ENCODE data around the gene TFF3.
A peak's percentile ranks its signal among the peaks of the same experiment; 100 is the strongest.

Gene TFF3

GRCh38 chr21:42269386-42269785 is 45.8 kb downstream of the TFF3 start:
- peak; percentile 16 for DNase-seq (ENCODE audit: low read depth)
- TF ChIP-seq CTCF (IDR thresholded peaks at IDR 0.05; ENCODE audit: insufficient read depth, low read depth, low read length, missing control alignments), result peak; percentile 22

GRCh38 chr21:42266971-42267556 is 48.1 kb downstream of the TFF3 start:
- no peak overlapping the region for H3K4me3 ChIP-seq (ENCODE audit: low read length)
- TF ChIP-seq CTCF (IDR thresholded peaks at IDR 0.05; ENCODE audit: insufficient read depth, low read depth, low read length, missing control alignments), result no peak
- no peak for DNase-seq (ENCODE audit: low read depth)

More at GRCh38 chr21:42269386-42269785, 45.8 kb downstream of the TFF3 start:
- no peak overlapping the region for H3K4me3 ChIP-seq (ENCODE audit: low read length)

GRCh38 chr21:42265231-42265812 is 49.9 kb downstream of the TFF3 start:
- no peak overlapping the region for H3K4me3 ChIP-seq (ENCODE audit: low read length)
- TF ChIP-seq CTCF (IDR thresholded peaks at IDR 0.05; ENCODE audit: insufficient read depth, low read depth, low read length, missing control alignments), result no peak

GRCh38 chr21:42264245-42265195 is 50.7 kb downstream of the TFF3 start:
- no peak overlapping the region for H3K4me3 ChIP-seq (ENCODE audit: low read length)
- TF ChIP-seq CTCF (IDR thresholded peaks at IDR 0.05; ENCODE audit: insufficient read depth, low read depth, low read length, missing control alignments), result no peak
- DNase-seq (ENCODE audit: low read depth), result no peak

More at GRCh38 chr21:42265231-42265812, 49.9 kb downstream of the TFF3 start:
- DNase-seq (ENCODE audit: low read depth), result no peak

GRCh38 chr21:42263591-42264131 is 51.5 kb downstream of the TFF3 start:
- DNase-seq (ENCODE audit: low read depth), result peak; percentile 51
- no peak overlapping the region for H3K4me3 ChIP-seq (ENCODE audit: low read length)
- TF ChIP-seq CTCF (IDR thresholded peaks at IDR 0.05; ENCODE audit: insufficient read depth, low read depth, low read length, missing control alignments), result no peak

- H3K4me3 ChIP-seq (ENCODE audit: low read length), result no peak overlapping the region
- TF ChIP-seq CTCF (IDR thresholded peaks at IDR 0.05; ENCODE audit: insufficient read depth, low read depth, low read length, missing control alignments), result no peak
- DNase-seq (ENCODE audit: low read depth), result peak; percentile 83
Observed at GRCh38 chr21:42262831-42263231, 52.4 kb downstream of the TFF3 start.

Measured in epithelial cell of esophagus (primary cell).